Ramos (cell line): ENCODE measurements around the gene ABHD4.

Experiments
- in situ Hi-C: fragments of 300-500 bp; cut with MboI; formaldehyde crosslinking; loops from one replicate; pipeline ENCODE4 v1.14.3; 2022; ENCODE audit warnings: low sequenced_read_pairs; ENCODE audit not compliant: unreplicated experiment

ABHD4 gene

GRCh38 chr14:22653012-22653621 lies 55.0 kb downstream of the ABHD4 start:
- in situ Hi-C loops, result loop anchor here (10.0 kb wide), 2 partner anchors 192 to 268 kb away; no protein-coding TSS in a partner anchor

GRCh38 chr14:22656226-22656625 lies 58.1 kb downstream of the ABHD4 start:
- in situ Hi-C loops, result loop anchor here (10.0 kb wide), 2 partner anchors 189 to 271 kb away; no protein-coding TSS in a partner anchor

DNA sequence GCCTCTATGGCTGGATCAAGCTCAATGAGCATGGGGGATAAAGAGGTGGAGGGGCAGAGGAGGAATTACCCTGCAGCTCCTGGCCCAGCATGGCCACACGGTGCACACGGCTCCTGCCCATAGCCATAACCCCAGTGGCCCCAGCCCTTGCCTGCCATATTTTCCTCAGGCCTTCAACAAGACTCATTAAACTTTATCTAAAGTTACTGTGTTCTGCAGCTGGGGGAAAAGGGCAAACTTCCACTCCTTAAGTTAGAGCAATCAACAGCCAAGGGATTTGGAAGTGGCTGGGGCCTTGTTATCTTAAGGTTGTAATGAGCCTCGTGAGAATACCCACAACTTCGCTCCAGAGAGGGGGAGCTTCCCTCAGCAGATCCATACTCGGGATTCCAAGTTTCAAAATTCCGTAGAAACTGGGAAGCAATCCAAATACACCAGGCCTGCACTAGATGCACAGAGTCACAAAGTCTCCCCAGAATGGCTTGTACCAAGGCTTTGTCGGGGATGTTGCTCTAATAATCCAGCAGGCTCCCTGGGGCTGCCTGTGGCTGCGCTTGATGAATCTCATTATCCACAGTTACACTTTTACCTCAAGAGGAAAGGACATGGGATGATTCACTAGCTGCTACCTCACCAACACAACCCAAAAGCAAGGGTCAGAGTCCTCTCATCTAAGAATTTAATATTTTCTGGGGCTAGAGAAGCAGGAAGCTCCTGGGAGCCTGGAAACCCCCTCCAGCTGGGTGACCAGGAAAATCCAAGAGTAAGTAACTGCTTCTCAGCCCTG lies 59.0 kb downstream of the ABHD4 start:
- in situ Hi-C loops, result loop anchor here (10.0 kb wide), 2 partner anchors 188 to 272 kb away; no protein-coding TSS in a partner anchor

DNA sequence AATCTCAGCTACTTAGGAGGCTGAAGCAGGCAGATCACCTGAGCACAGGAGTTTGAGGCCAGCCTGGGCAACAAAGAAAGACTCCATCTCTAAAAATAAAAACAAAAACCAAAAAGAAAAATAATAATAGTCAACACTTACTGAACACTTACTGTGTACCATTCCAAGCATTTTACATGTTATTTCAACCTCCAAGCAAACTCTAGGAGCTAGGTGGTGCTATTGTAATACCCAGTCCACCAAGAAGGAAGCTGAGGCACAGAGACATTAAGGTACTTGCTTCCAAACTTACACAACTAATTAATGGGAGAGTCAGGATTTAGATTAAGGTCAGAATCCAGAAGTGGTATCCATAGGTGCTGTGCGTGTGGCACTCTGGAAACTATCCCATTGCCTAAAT lies 59.8 kb downstream of the ABHD4 start:
- in situ Hi-C loops, result loop anchor here (10.0 kb wide), 2 partner anchors 187 to 273 kb away; no protein-coding TSS in a partner anchor

- in situ Hi-C loops, result loop anchor here (10.0 kb wide), 2 partner anchors 186 to 274 kb away; no protein-coding TSS in a partner anchor
Measured at GRCh38 chr14:22658946-22659345, 60.8 kb downstream of the ABHD4 start.

DNA sequence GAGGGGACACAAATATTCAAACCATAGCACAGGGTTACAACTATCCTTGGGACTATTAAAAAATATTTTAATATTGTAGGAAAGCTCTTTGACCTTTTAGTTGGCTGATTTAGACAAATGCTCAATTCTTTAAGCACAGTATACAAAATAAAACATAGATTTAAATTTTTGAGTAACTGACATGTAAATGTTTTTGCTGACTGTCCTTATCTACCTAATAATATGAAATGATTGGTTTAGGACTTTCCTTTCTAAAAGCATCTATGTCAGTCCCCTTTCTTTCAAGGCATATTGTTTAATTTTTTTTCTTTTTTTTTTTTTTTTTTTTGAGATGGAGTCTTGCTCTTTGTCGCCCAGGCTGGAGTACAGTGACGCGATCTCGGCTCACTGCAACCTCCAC lies 62.6 kb downstream of the ABHD4 start:
- in situ Hi-C loops, result no loop called here
